Testis (tissue), 5 donors: Measurements from ENCODE around the gene ZNF28. TPM values are rescaled to one million over a fixed set of nuclear protein-coding genes. Genes with fewer than 3 reads are reported as not detected.
"Not testable (repeated sequence)": the region's sequence is repeated elsewhere in the genome, so short reads cannot be mapped to it uniquely, and the experiment has no call there.

ENCODE experiments used
- DNase-seq: peaks from one replicate; pipeline ENCODE4 v3.0.0-alpha.2; 2019
- H3K27ac ChIP-seq, 2 donors: fragments of 200-600 bp; sonication (generic); one replicate each; pipeline ENCODE4 v1.5.1; 2019
- H3K27me3 ChIP-seq: fragments of 200-600 bp; sonication (generic); one replicate; pipeline ENCODE4 v1.5.1; 2019
- H3K36me3 ChIP-seq: fragments of 200-600 bp; sonication (generic); one replicate; pipeline ENCODE4 v1.5.1; 2017; ENCODE audit warnings: low read depth; ENCODE audit errors: missing control alignments
- H3K4me1 ChIP-seq: fragments of 200-600 bp; sonication (generic); one replicate; pipeline ENCODE4 v1.5.1; 2019
- H3K4me3 ChIP-seq, 2 donors: fragments of 200-600 bp; sonication (generic); one replicate each; pipeline ENCODE4 v1.5.1; 2017 to 2019
- H3K9me3 ChIP-seq: fragments of 200-600 bp; sonication (generic); one replicate; pipeline ENCODE4 v1.5.1; 2017
- CTCF ChIP-seq, 3 experiments: fragments of 450-650 bp in 2 of 3; fragments of 200-600 bp in 1 of 3; sonication (generic) in 1 of 3; IDR thresholded peaks; one replicate each; pipeline ENCODE4 v1.5.1; 2016 to 2019; ENCODE audit warnings: antibody characterized with exemption in 3 of 3, mild to moderate bottlenecking in 2 of 3, moderate library complexity in 1 of 3
- WGBS, 2 donors: methylation state at CpG; one replicate each; pipeline ENCODE4 v1.1.5; 2018; 5-methylcytosine and 5-hydroxymethylcytosine counted together
- intact Hi-C: fragments of 100-400 bp; cut with DNase I; formaldehyde crosslinking; loops from one replicate; pipeline ENCODE4 v1.15.1; 2023; ENCODE audit warnings: low total_unique reads
- long read RNA-seq, 2 donors: transcript quantifications; one replicate each; lab custom pipeline, GENCODE V29; 2026
- polyA plus RNA-seq: library from polyadenylated mRNA; stranded (reverse); fragments of 350-450 nt; fragmentation: Illumina TruSeq; extraction: RNeasy Lipid Tissue Mini Kit (QIAGEN cat#74804); gene quantifications from one replicate; pipeline ENCODE4 v1.2.3, GENCODE V29; 2014; ENCODE audit warnings: low read depth, low replicate concordance; ENCODE audit not compliant: insufficient read depth
- total RNA-seq, 2 donors: library from RNA; depleted of rRNA; stranded (reverse); fragments of >200 nt; gene quantifications; one replicate each; pipeline ENCODE4 v1.2.3, GENCODE V29; 2016

Gene ZNF28
- 10 to 100 TPM; 12.2 to 17.5 TPM for total RNA-seq
- polyA plus RNA-seq, result 8.8 TPM
- long read RNA-seq, donor 1, partial matches to known transcripts, result 0 of 4 reads
- long read RNA-seq, donor 1, other reads (novel, unspliced or antisense), result 0 of 4 reads
- long read RNA-seq, donor 2, partial matches to known transcripts, result 0 of 2 reads
- long read RNA-seq, donor 2, other reads (novel, unspliced or antisense), result 0 of 2 reads

- H3K27ac ChIP-seq, intact Hi-C loops, H3K27me3 ChIP-seq, H3K4me1 ChIP-seq, H3K36me3 ChIP-seq, H3K9me3 ChIP-seq: not testable (repeated sequence)
- peak; percentile 80 for DNase-seq
- WGBS, 2 donors, result 1 to 3% methylated on average over 18 to 38 of the region's 44 CpGs
- H3K4me3 ChIP-seq, result peak within 1 kb of the TSS; percentile 51 to 66
- peak in 1 of 3 experiments; percentile 5 for TF ChIP-seq CTCF (IDR thresholded peaks at IDR 0.05)
These were observed at the start of gene ZNF28 for GRCh38 chr19:52821204-52821960. Gene ZNF28, minus strand, starts transcription at chr19:52821633. Its CDS starts 3,675 bp downstream, at chr19:52817958.

- H3K27ac ChIP-seq, H3K4me3 ChIP-seq, DNase-seq, H3K4me1 ChIP-seq, H3K36me3 ChIP-seq, intact Hi-C loops, H3K9me3 ChIP-seq, H3K27me3 ChIP-seq: not testable (repeated sequence)
- WGBS, 2 donors, result 92 to 96% methylated on average over 10 to 11 of the region's 11 CpGs
These were observed 46.6 kb upstream of the ZNF28 start for GRCh38 chr19:52868031-52868430.

GRCh38 chr19:52857378-52858191 lies 36.2 kb upstream of the ZNF28 start, which contains the start of gene ZNF468:
Gene ZNF468, minus strand, starts transcription at chr19:52857619. Its CDS starts 3,347 bp downstream, at chr19:52854272.
- intact Hi-C loops, H3K27me3 ChIP-seq, H3K4me1 ChIP-seq, H3K36me3 ChIP-seq, H3K9me3 ChIP-seq: not testable (repeated sequence)
- peak; percentile 87 for DNase-seq
- H3K4me3 ChIP-seq, result peak within 1 kb of the TSS; percentile 62 to 66
- H3K27ac ChIP-seq, result peak within 1 kb of the TSS in 1 of 2 donors; percentile 44
- WGBS, 2 donors, result 3 to 6% methylated on average over 16 to 38 of the region's 43 CpGs

GRCh38 chr19:52856540-52857377 lies 35.3 kb upstream of the ZNF28 start:
- H3K36me3 ChIP-seq, H3K4me1 ChIP-seq, DNase-seq, H3K9me3 ChIP-seq, intact Hi-C loops, H3K27me3 ChIP-seq: not testable (repeated sequence)
- H3K27ac ChIP-seq, result peak overlapping the region in 1 of 2 donors; percentile 44
- peak overlapping the region; percentile 62 to 66 for H3K4me3 ChIP-seq
- 2 to 3% methylated on average over 28 to 30 of the region's 31 CpGs for WGBS, 2 donors

- H3K4me1 ChIP-seq, H3K27me3 ChIP-seq, H3K36me3 ChIP-seq, DNase-seq, intact Hi-C loops, H3K27ac ChIP-seq, H3K9me3 ChIP-seq, H3K4me3 ChIP-seq: not testable (repeated sequence)
- WGBS, 2 donors, result 49 to 53% methylated on average over 5 of the region's 5 CpGs
These were observed 25.9 kb upstream of the ZNF28 start for GRCh38 chr19:52847352-52847751.

GRCh38 chr19:52840825-52841465 lies 19.5 kb upstream of the ZNF28 start:
- DNase-seq, H3K4me1 ChIP-seq, H3K9me3 ChIP-seq, H3K4me3 ChIP-seq, H3K36me3 ChIP-seq, H3K27me3 ChIP-seq, H3K27ac ChIP-seq, intact Hi-C loops: not testable (repeated sequence)
- 88 to 93% methylated on average over 10 of the region's 10 CpGs for WGBS, 2 donors

- H3K27ac ChIP-seq, H3K4me3 ChIP-seq, H3K27me3 ChIP-seq, DNase-seq, intact Hi-C loops, H3K4me1 ChIP-seq, H3K9me3 ChIP-seq, H3K36me3 ChIP-seq: not testable (repeated sequence)
- WGBS, 2 donors, result 53 to 56% methylated on average over 1 of the region's 1 CpG
These were observed 12.9 kb upstream of the ZNF28 start for GRCh38 chr19:52834289-52834688.

GRCh38 chr19:52833541-52833940 lies 12.1 kb upstream of the ZNF28 start:
- intact Hi-C loops, H3K27me3 ChIP-seq, H3K4me1 ChIP-seq, H3K4me3 ChIP-seq, H3K9me3 ChIP-seq, DNase-seq, H3K36me3 ChIP-seq, H3K27ac ChIP-seq: not testable (repeated sequence)
- 67 to 79% methylated on average over 5 of the region's 5 CpGs for WGBS, 2 donors

- DNase-seq, intact Hi-C loops, H3K27me3 ChIP-seq, H3K9me3 ChIP-seq, H3K27ac ChIP-seq, H3K36me3 ChIP-seq, H3K4me3 ChIP-seq, H3K4me1 ChIP-seq: not testable (repeated sequence)
- WGBS, 2 donors, result 59 to 85% methylated on average over 7 of the region's 7 CpGs
These were observed 8.4 kb upstream of the ZNF28 start for GRCh38 chr19:52829866-52830265.
